SK-N-SH (cell line): Measurements from ENCODE around the gene PARP1. TPM values are rescaled to one million over a fixed set of nuclear protein-coding genes. Genes with fewer than 3 reads are reported as not detected.

ENCODE experiments used
- CTCF ChIA-PET: fragments of 300-600, 350-600 bp; formaldehyde crosslinking; extraction: SDS; loops from one replicate; lab custom pipeline; 2021; lab: Yijun Ruan, JAX
- POLR2A ChIA-PET: fragments of 350-600 bp; sonication (Branson Sonifier 250); formaldehyde crosslinking; extraction: SDS; loops from one replicate; lab custom pipeline; 2020; ENCODE audit warnings: antibody characterized with exemption, inconsistent platforms; lab: Yijun Ruan, JAX
- DNase-seq: peaks from one replicate; pipeline ENCODE4 v3.0.0; 2012
- H2AFZ ChIP-seq: fragments of 200-600 bp; sonication (generic); 2 replicates; pipeline ENCODE4 v1.8.1; 2016; ENCODE audit warnings: antibody characterized with exemption, mild to moderate bottlenecking, low read depth
- H3F3A ChIP-seq: fragments of 200-600 bp; sonication (generic); replicated peaks from 2 replicates; pipeline ENCODE3; 2016; ENCODE audit warnings: antibody characterized with exemption, mild to moderate bottlenecking; ENCODE audit not compliant: insufficient read depth
- H3K27ac ChIP-seq, 2 experiments: fragments of 200-500 bp in 1 of 2; fragments of 200-600 bp in 1 of 2; sonication (Bioruptor generic) in 1 of 2; sonication (generic), shearing (Covaris generic) in 1 of 2; 2 replicates each; pipeline versions ENCODE4 v1.5.1 to v1.6.1; 2014 to 2016; ENCODE audit warnings: low read depth in 2 of 2, inconsistent platforms in 1 of 2, low read length in 1 of 2, mild to moderate bottlenecking in 1 of 2, mixed read lengths in 1 of 2
- H3K27me3 ChIP-seq: fragments of 200-600 bp; sonication (generic), shearing (Covaris generic); 2 replicates; pipeline ENCODE4 v1.6.1; 2016; ENCODE audit warnings: mixed run types; ENCODE audit not compliant: insufficient read depth
- H3K36me3 ChIP-seq, 2 experiments: fragments of 200-500 bp in 1 of 2; fragments of 200-600 bp in 1 of 2; sonication (Bioruptor generic) in 1 of 2; sonication (generic) in 1 of 2; replicated peaks in 1 of 2; 2 replicates each; pipeline versions ENCODE3 to v1.5.1; 2014 to 2016; ENCODE audit warnings: low read length in 1 of 2, mild to moderate bottlenecking in 1 of 2; ENCODE audit not compliant: insufficient read depth in 2 of 2, control insufficient read depth in 1 of 2
- H3K4me1 ChIP-seq, 2 experiments: fragments of 200-500 bp in 1 of 2; fragments of 200-600 bp in 1 of 2; sonication (Bioruptor generic) in 1 of 2; sonication (generic), shearing (Covaris generic) in 1 of 2; 2 replicates each; pipeline versions ENCODE4 v1.5.1 to v1.6.1; 2014 to 2016; ENCODE audit warnings: low read depth in 1 of 2, low read length in 1 of 2, mixed run types in 1 of 2; ENCODE audit not compliant: insufficient read depth in 2 of 2, control insufficient read depth in 1 of 2
- H3K4me2 ChIP-seq: fragments of 200-600 bp; sonication (generic), shearing (Covaris generic); 2 replicates; pipeline ENCODE4 v1.6.1; 2017; ENCODE audit warnings: mixed run types
- H3K4me3 ChIP-seq, 2 experiments: fragments of 200-500 bp in 1 of 2; fragments of 200-600 bp in 1 of 2; sonication (Bioruptor generic) in 1 of 2; sonication (generic), shearing (Covaris generic) in 1 of 2; 2 replicates each; pipeline versions ENCODE4 v1.5.1 to v1.8.1; 2014 to 2016; ENCODE audit warnings: low read depth in 2 of 2, inconsistent platforms in 1 of 2, low read length in 1 of 2, mild to moderate bottlenecking in 1 of 2, mixed read lengths in 1 of 2, moderate library complexity in 1 of 2
- H3K79me2 ChIP-seq: fragments of 200-600 bp; sonication (generic); 2 replicates; pipeline ENCODE4 v1.8.1; 2017; ENCODE audit warnings: mild to moderate bottlenecking; ENCODE audit not compliant: insufficient read depth
- H3K9ac ChIP-seq: fragments of 200-600 bp; sonication (generic); 2 replicates; pipeline ENCODE4 v1.6.1; 2017; ENCODE audit warnings: mixed run types
- H3K9me2 ChIP-seq: fragments of 200-600 bp; sonication (generic); 2 replicates; pipeline ENCODE4 v1.6.1; 2017; ENCODE audit warnings: mixed run types
- H3K9me3 ChIP-seq: fragments of 200-600 bp; sonication (generic); 2 replicates; pipeline ENCODE4 v1.6.1; 2017; ENCODE audit warnings: mixed run types, mild to moderate bottlenecking, moderate library complexity
- H4K20me1 ChIP-seq: fragments of 200-600 bp; sonication (generic); 2 replicates; pipeline ENCODE4 v1.6.1; 2017; ENCODE audit warnings: mild to moderate bottlenecking, mixed run types; ENCODE audit not compliant: insufficient read depth
- FOSL2 ChIP-seq: IDR thresholded peaks from 2 replicates; pipeline ENCODE4 v1.4.0; 2012; ENCODE audit warnings: low read depth, mild to moderate bottlenecking, moderate library complexity, borderline replicate concordance
- FOXM1 ChIP-seq: IDR thresholded peaks from 2 replicates; pipeline ENCODE4 v1.4.0; 2012; ENCODE audit warnings: low read depth, mild to moderate bottlenecking
- GATA2 ChIP-seq: sonication (generic); formaldehyde crosslinking; IDR thresholded peaks from 2 replicates; pipeline ENCODE4 v1.5.0; 2020; ENCODE audit warnings: mild to moderate bottlenecking, missing genetic modification reagents
- IRF3 ChIP-seq: fragments of 150-350 bp; IDR thresholded peaks from 2 replicates; pipeline ENCODE4 v1.6.1; 2016; ENCODE audit warnings: mild to moderate bottlenecking, low read depth, low read length
- RCOR1 ChIP-seq: fragments of 150-350 bp; IDR thresholded peaks from 2 replicates; pipeline ENCODE4 v1.6.1; 2017; ENCODE audit warnings: antibody characterized with exemption, low read length
- TEAD4 ChIP-seq: IDR thresholded peaks from 2 replicates; pipeline ENCODE4 v1.4.0; 2012; ENCODE audit warnings: mild to moderate bottlenecking, borderline replicate concordance; ENCODE audit not compliant: insufficient read depth
- WGBS: methylation state at CpG from one replicate; pipeline ENCODE4 v1.1.6; 2017; ENCODE audit warnings: low lambda C conversion rate; 5-methylcytosine and 5-hydroxymethylcytosine counted together
- polyA plus RNA-seq, 3 experiments: library from polyadenylated mRNA; depleted of rRNA; stranded (reverse); fragments of >200 nt; gene quantifications; 2 replicates each; pipeline ENCODE4 v1.2.3, GENCODE V29; 2012
- TF ChIP-seq, protein P1 (sequence below): IDR thresholded peaks from 2 replicates; pipeline ENCODE4; 2012
- TF ChIP-seq, protein P2 (sequence below): IDR thresholded peaks from 2 replicates; pipeline ENCODE4 v1.4.0; 2012; ENCODE audit warnings: low read depth, borderline replicate concordance

The PARP1 gene
- polyA plus RNA-seq, 1 of the 3 experiments (the other 2 are of a cell fraction): 239 TPM

DNA sequence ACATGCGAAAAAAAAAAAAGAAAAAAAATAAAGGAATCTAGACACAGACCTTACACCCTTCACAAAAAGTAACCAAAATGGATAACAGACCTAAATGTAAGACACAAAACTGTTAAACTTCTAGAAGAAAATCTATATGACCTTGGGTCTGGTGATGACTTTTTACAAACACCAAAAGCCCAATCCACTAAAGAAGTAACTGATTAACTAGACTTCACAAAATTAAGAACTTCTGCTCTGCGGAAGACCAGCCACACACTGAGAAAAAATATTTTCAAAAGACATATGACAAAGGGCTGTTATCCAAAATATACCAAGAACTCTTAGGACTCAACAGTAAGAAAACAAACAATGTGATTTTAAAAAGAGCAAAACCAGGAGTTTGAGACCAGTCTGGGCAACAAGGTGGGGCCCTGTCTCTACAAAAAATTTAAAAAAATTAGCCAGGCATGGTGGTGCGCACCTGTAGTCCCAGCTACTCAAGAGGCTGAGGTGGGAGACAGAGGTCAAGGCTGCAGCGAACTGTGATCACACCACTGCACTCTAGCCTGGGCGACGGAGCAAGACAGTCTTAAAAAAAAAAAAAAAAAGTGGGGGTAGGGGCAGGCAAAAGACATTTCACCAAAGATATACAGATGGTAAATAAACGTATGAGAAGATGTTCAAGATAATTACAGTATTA lies 9.8 kb downstream of the PARP1 start:
- ChIA-PET POLR2A (no interaction called here), CTCF (interaction anchor here (1.0 kb wide), 1 partner anchor 25 kb away, joined by 3 read pairs; no protein-coding TSS in a partner anchor)
- H3K79me2 ChIP-seq: peaks cover 82% of the 10 kb centered on the region
- peaks cover 24 to 36% of the 10 kb centered on the region in 2 experiments for H3K36me3 ChIP-seq
- H3K4me3 ChIP-seq: no peak overlapping the region
- no peaks in the 10 kb centered on the region for H3F3A ChIP-seq
- H3K4me1 ChIP-seq: no peaks in the 10 kb centered on the region
- no peaks in the 10 kb centered on the region for H3K9me2 ChIP-seq
- no peak overlapping the region for H2AFZ ChIP-seq
- no peaks in the 10 kb centered on the region for H3K27me3 ChIP-seq
- DNase-seq: no peak
- H4K20me1 ChIP-seq: peaks cover 5% of the 10 kb centered on the region
- TF ChIP-seq FOSL2: no peak
- TF ChIP-seq, protein P1, sequence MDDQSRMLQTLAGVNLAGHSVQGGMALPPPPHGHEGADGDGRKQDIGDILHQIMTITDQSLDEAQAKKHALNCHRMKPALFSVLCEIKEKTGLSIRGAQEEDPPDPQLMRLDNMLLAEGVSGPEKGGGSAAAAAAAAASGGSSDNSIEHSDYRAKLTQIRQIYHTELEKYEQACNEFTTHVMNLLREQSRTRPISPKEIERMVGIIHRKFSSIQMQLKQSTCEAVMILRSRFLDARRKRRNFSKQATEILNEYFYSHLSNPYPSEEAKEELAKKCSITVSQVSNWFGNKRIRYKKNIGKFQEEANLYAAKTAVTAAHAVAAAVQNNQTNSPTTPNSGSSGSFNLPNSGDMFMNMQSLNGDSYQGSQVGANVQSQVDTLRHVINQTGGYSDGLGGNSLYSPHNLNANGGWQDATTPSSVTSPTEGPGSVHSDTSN: no peak
- no peak for TF ChIP-seq IRF3
- no peak for TF ChIP-seq GATA2 (CRISPR knock-in tag)
- TF ChIP-seq TEAD4: no peak
- no peak for TF ChIP-seq RCOR1
- TF ChIP-seq FOXM1: no peak
- no peaks in the 10 kb centered on the region for H3K9me3 ChIP-seq
- 96% methylated on average over 7 of the region's 7 CpGs for WGBS
- no peak overlapping the region for H3K4me2 ChIP-seq
- H3K27ac ChIP-seq: no peak overlapping the region
- H3K9ac ChIP-seq: no peak overlapping the region

DNA sequence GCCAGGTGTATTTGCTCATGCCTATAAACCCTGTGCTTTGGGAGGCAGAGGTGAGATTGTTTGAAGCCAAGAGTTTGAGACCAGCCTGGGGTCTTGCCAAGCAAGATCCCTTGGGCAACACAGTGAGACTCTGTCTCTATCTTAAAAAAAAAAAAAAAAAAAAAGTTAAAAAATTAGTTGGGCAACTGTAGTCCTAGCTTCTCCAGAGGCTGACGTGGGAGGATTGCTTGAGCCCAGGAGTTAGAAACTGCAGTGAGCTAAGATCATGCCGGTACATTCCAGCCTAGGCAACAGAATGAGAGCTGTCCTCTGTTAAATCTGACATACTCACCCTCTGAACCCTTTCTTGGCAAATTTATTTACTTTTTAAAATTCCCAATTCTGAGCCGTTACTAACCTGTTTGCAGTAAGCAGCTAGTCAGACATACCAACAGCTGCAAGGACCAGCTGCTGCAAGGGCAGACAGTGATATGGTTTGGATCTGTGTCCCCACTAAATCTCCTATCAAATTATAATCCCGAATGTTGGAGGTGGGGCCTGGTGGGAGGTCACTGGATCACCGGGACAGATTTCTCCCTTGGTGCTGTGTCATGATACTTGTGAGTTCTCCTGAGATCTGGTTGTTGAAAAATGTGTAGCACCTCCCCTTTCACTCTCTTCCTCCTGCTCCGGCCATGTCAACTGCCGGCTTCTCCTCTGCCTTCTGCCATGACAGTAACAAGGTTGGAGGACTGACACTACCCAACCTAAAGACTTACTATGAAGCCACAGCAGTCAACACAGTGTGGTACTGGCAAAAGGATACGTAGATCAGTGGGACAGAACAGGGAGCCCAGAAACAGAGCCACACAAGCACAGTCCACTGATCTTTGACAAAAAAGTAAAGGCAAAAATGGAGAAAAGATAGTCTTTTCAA lies 10.6 kb downstream of the PARP1 start:
- Histone ChIP-seq H2AFZ (no peak overlapping the region), H4K20me1 (no peaks in the 10 kb centered on the region), H3K4me1 (no peaks in the 10 kb centered on the region), H3K9ac (no peak overlapping the region), H3F3A (no peaks in the 10 kb centered on the region), H3K27me3 (no peaks in the 10 kb centered on the region), H3K4me2 (no peak overlapping the region), H3K36me3 (peaks cover 24 to 42% of the 10 kb centered on the region in 2 experiments), H3K79me2 (peaks cover 77% of the 10 kb centered on the region), H3K9me3 (no peaks in the 10 kb centered on the region), H3K9me2 (no peaks in the 10 kb centered on the region), H3K4me3 (no peak overlapping the region), H3K27ac (no peak overlapping the region)
- no peak for DNase-seq
- TF ChIP-seq, protein P1: no peak
- TF ChIP-seq, protein P2, sequence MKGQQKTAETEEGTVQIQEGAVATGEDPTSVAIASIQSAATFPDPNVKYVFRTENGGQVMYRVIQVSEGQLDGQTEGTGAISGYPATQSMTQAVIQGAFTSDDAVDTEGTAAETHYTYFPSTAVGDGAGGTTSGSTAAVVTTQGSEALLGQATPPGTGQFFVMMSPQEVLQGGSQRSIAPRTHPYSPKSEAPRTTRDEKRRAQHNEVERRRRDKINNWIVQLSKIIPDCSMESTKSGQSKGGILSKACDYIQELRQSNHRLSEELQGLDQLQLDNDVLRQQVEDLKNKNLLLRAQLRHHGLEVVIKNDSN: no peak
- POLR2A ChIA-PET: no interaction called here
- WGBS: 90% methylated on average over 8 of the region's 8 CpGs
- CTCF ChIA-PET: no interaction called here
